GM18505 (cell line): ENCODE data around the gene POLD4.
"Not testable (repeated sequence)": the region's sequence is repeated elsewhere in the genome, so short reads cannot be mapped to it uniquely, and the experiment has no call there.

ENCODE experiments used
- ATAC-seq: cut with Tn5 transposase; IDR thresholded peaks from one replicate; pipeline ENCODE4 v1.9.1; 2021; ENCODE audit not compliant: unreplicated experiment
- POLR2A ChIP-seq: IDR thresholded peaks from 4 replicates; pipeline ENCODE4 v1.6.1; 2011; ENCODE audit warnings: borderline replicate concordance; ENCODE audit not compliant: insufficient read depth, insufficient read length; ENCODE audit errors: extremely low read depth

The POLD4 gene

DNA sequence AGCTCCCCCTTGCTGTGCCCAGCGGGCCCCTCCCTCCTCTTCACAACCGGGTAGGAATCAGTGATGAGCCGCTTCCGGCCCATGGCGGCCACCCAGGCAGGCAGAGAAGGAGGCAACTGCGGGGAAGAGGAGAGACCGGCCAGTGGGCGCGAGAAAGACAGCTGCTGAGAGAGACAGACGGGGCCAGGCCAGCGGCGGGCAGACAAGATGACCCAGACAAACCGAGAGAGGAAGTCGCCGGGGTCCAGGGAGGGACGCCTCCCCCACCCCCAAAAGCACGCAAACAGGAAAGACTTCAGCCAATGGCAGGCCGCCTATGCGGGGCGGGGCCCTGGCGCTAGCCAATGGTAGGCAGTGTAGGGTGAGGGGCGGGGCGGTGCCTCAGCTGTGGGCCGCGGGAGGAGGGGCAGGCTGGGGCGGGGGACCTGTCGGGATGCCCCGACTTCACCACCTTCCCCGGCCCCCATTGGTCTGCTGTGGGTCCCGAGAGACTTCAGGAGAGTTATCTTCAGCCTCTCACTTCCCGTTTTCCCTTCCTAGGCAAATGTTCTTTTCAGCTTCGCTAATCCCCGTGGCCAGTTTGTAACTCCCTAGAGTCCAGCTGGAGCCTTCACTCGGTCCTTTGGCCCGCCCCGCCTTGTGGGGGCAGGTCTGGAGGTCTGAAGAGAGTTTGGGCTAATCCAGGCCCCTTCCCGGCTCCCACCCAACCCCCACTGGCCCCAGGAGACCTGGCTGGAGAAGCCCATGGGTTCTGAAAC, at the start of gene POLD4:
POLD4 (minus strand) TSS at position 230 of the 758 bp plus-strand sequence; CDS start at position 83, 147 bp downstream.
- TF ChIP-seq POLR2A = peak; percentile 93
- peak; percentile 75 for ATAC-seq

DNA sequence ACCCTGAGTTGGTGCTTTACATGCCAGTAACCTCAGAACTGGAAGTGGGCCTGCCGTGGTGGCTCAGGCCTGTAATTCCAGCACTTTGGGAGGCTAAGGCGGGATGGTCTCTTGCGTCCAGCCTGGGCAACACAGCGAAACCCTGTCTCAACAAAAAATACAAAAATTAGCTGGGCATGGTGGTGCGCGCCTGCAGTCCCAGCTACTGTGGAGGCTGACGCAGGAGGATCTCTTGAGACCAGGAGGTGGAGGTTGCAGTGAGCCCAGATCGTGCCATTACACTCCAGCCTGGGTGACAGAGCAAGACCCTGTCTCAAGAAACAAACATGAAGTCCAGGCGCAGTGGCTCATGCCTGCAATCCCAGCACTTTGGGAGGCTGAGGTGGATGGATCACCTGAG, 49.7 kb upstream of the POLD4 start:
- not testable (repeated sequence) for ATAC-seq

DNA sequence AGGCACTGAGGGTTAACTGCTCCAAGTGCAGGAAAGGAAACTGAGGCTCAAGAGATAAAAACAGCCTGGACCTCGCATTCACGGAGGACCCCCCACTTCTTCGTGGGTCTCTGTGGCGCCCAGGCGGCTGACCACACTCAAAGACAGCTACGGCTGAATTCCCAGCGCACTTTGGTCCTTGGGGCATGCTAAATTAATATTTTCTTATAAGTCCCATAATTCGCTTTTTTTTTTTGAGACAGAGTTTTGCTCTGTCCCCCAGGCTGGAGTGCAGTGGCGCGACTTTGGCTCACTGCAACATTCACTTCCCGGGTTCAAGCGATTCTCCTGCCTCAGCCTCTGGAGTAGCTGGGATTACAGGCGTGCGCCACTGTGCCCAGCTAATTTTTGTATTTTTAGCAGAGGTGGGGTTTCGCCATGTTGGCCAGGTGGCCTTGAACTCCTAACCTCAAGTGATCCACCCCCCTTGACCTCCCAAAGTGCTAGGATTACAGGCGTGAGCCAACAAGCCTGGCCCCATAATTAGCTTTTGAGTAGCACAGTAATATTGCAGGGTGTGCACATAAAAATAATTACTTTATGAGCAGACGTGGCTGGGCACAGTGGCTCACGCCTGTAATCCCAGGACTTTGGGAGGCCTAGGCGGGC, 49.0 kb upstream of the POLD4 start:
- ATAC-seq = not testable (repeated sequence)

- ATAC-seq = peak; percentile 60
These were observed 48.3 kb upstream of the POLD4 start, which contains the start of gene PPP1CA for GRCh38 chr11:67401495-67402191. Gene PPP1CA (minus strand): TSS chr11:67401858. CDS start chr11:67401782, 76 bp downstream.

DNA sequence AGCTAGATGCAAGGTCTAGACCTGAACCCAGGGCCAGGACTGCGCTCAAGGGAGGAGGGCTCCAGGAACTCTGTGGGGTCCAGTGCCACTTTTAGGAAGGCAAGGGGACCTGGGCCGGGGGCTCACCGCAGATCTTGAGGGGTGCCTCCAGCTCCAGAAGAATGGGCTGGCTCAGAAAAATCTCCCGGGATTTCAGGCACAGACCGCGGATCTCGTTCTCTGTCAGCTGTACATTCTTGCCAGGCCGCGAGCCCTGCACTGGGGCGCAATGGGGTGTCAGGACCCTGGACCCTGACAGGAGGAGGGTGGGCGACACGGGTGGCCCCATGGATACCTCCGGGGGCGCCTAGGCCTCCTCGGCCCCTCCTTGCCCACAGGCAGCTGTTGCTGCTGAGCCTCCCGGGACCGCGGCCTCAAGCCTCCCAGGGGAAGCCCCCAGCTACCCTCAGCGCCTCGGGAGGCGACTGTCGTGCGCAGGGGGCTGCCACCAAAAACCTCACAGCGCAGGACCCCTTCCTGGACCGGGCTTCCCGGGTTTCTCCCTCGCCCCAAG, 47.7 kb upstream of the POLD4 start:
- no peak for TF ChIP-seq POLR2A
- peak; percentile 14 for ATAC-seq

More at GRCh38 chr11:67401495-67402191, 48.3 kb upstream of the POLD4 start, which contains the start of gene PPP1CA:
- peak; percentile 89 for TF ChIP-seq POLR2A

DNA sequence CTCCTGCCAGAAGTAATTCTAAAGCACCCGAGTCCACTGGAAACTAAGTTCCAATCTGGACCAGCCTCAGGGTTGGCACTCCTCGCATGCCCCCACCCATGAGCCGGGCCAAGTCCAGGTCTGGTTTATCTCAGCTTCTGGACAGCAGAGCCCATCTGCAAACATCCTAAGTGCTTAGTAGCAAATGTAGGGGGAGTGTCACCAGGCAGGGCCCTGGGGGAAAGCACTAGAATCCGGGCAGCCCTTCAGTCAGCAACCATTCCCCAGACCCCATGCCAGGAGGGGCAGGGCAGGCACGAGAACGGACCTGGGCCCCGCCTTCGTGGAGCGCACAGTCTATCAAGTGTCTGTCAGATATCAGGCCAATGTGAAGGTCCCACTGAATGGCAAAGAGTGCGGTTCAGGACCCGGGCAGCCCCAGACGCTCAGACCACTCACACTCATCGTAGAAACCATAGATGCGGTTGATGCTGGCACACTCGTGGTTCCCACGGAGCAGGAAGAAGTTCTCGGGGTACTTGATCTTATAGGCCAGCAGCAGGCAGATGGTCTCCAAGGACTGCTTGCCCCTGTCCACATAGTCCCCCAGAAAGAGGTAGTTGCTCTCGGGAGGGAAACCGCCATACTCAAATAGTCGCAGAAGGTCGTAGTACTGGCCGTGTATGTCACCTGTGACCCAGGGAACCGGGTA, 47.0 kb upstream of the POLD4 start:
- no peak for ATAC-seq
- TF ChIP-seq POLR2A = no peak

- no peak for ATAC-seq
- no peak for TF ChIP-seq POLR2A
These were observed 45.6 kb upstream of the POLD4 start for GRCh38 chr11:67398661-67399563.

DNA sequence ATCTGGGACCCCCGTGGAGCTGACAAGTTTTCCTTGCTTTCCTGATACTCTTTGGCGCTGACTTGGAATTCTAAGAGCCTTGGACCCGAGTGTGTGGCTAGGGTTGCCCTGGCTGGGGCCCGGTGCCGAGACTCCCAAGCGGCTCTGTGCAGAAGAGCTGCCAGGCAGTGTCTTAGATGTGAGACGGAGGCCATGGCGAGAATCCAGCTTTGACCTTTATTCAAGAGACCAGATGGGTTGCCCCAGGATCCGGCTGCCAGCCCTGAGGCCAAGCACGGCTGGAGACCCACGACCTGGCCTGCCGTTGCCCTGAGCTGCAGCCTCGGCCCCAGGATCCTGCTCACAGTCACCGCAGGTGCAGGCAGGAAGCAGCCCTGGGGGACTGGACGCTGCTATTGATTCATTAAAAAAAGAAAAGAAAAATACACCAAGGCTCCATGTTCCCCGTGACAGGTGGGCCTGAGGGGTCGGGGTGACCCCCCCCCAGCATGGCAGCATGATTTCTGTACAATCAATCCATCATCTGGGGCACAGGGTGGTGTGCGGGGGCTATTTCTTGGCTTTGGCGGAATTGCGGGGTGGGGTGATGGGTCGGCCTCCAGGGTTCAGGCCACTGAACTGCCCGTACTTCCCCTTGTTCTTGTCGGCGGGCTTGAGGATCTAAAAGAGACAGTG, 44.8 kb upstream of the POLD4 start:
- ATAC-seq = no peak
- no peak for TF ChIP-seq POLR2A

- no peak for TF ChIP-seq POLR2A
- ATAC-seq = no peak
These were observed 44.2 kb upstream of the POLD4 start for GRCh38 chr11:67397536-67397935.

DNA sequence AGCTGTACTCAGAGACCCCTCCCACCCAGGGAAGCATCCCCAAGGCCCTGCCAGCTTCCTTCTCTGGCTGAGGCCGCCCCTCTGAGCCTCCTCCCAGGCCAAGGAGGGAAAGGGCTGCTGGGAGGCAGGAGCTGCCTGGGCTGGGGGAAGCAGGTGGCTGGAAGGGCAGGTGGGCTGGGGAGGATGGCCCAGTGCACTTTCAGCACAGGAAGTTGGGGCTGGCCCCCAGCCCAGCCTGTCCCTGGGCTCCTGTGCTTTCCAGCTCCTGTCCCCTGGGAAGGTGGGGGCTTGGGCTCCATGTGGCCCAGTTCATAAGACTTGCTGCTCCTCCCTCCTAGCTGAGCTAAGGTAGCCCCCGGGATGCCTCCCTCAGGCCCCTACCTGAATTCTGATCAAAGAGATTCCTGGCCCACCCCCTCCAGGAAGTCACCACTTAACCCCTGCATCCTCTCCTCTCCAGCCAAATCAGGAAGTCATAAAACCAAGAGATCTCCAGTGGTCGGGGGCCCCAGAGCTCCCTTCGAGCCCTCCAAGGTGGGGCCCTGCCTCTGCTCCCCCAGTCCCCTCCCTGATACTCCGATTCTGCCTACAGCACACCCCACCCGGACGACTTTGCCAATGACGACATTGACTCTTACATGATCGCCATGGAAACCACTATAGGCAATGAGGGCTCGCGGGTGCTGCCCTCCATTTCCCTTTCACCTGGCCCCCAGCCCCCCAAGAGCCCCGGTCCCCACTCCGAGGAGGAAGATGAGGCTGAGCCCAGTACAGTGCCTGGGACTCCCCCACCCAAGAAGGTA, 43.4 kb upstream of the POLD4 start:
- TF ChIP-seq POLR2A = no peak

DNA sequence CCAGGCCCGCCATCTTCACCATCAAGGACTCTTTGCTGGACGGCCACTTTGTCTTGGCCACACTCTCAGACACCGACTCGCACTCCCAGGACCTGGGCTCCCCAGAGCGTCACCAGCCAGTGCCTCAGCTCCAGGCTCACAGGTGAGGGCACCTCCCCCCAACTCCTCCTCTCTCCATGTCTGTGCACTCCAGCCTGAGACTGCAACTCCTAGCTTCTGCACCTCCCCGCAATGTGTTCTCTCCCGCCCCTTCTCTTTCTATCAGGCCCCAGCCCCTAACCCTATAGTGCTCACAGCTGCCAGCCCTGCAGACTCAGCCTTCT, 42.9 kb upstream of the POLD4 start:
- TF ChIP-seq POLR2A = no peak
- ATAC-seq = no peak

More for the DNA sequence above, 43.4 kb upstream of the POLD4 start:
- no peak for ATAC-seq
